Measurements from ENCODE around the gene LASP1.

Gene LASP1

GRCh38 chr17:38889745-38890409, 20.0 kb downstream of the LASP1 start:
- no peak for DNase-seq

GRCh38 chr17:38890410-38890746, 20.5 kb downstream of the LASP1 start:
- no peak for DNase-seq

GRCh38 chr17:38891441-38891840, 21.6 kb downstream of the LASP1 start:
- no peak for DNase-seq

- no peak for DNase-seq
Observed at GRCh38 chr17:38892083-38892482, 22.2 kb downstream of the LASP1 start.

- no peak for DNase-seq
Observed at GRCh38 chr17:38892620-38893019, 22.8 kb downstream of the LASP1 start.

- DNase-seq: no peak
Observed at GRCh38 chr17:38893113-38893512, 23.3 kb downstream of the LASP1 start.

GRCh38 chr17:38893607-38894006, 23.7 kb downstream of the LASP1 start:
- no peak for DNase-seq

GRCh38 chr17:38894276-38894675, 24.4 kb downstream of the LASP1 start:
- DNase-seq: no peak

- DNase-seq: no peak
Observed at GRCh38 chr17:38896346-38896954, 26.6 kb downstream of the LASP1 start.

GRCh38 chr17:38897176-38897575, 27.3 kb downstream of the LASP1 start:
- DNase-seq: no peak

- DNase-seq: no peak
Observed at GRCh38 chr17:38897671-38898290, 27.9 kb downstream of the LASP1 start.

GRCh38 chr17:38898291-38898679, 28.4 kb downstream of the LASP1 start:
- no peak for DNase-seq

- no peak for DNase-seq
Observed at GRCh38 chr17:38898812-38899348, 29.0 kb downstream of the LASP1 start.

GRCh38 chr17:38899421-38899820, 29.6 kb downstream of the LASP1 start:
- no peak for DNase-seq

- DNase-seq: no peak
Observed at GRCh38 chr17:38900978-38901656, 31.3 kb downstream of the LASP1 start.

- no peak for DNase-seq
Observed at GRCh38 chr17:38903404-38903803, 33.5 kb downstream of the LASP1 start.

GRCh38 chr17:38904892-38905291, 35.0 kb downstream of the LASP1 start:
- no peak for DNase-seq

- DNase-seq: no peak
Observed at GRCh38 chr17:38905375-38905774, 35.5 kb downstream of the LASP1 start.

GRCh38 chr17:38906460-38907228, 36.8 kb downstream of the LASP1 start:
- DNase-seq: no peak

GRCh38 chr17:38907930-38908675, 38.2 kb downstream of the LASP1 start:
- no peak for DNase-seq

GRCh38 chr17:38908676-38909181, 38.9 kb downstream of the LASP1 start:
- DNase-seq: no peak

- no peak for DNase-seq
Observed at GRCh38 chr17:38910325-38910724, 40.5 kb downstream of the LASP1 start.
